Upper lobe of right lung (tissue), 1 donor: ENCODE data around the gene BICC1. TPM values are rescaled to one million over a fixed set of nuclear protein-coding genes. Genes with fewer than 3 reads are reported as not detected.

ENCODE experiments used
- ATAC-seq: fragments of 200-7000 bp; cut with Tn5 transposase; one replicate; pipeline ENCODE4 v1.9.1; 2020; ENCODE audit warnings: mild to moderate bottlenecking, moderate library complexity
- DNase-seq: peaks from one replicate; pipeline ENCODE4 v3.0.0-alpha.2; 2020
- H3K27ac ChIP-seq: fragments of 200-600 bp; one replicate; pipeline ENCODE4 v1.8.0; 2022
- H3K27me3 ChIP-seq: fragments of 200-600 bp; one replicate; pipeline ENCODE4 v1.8.0; 2022; ENCODE audit warnings: mild to moderate bottlenecking
- H3K36me3 ChIP-seq: fragments of 200-600 bp; one replicate; pipeline ENCODE4 v1.8.0; 2022
- H3K4me1 ChIP-seq: fragments of 200-600 bp; one replicate; pipeline ENCODE4 v1.8.0; 2022
- H3K4me3 ChIP-seq: fragments of 200-600 bp; one replicate; pipeline ENCODE4 v1.8.0; 2022; ENCODE audit warnings: mild to moderate bottlenecking
- H3K9me3 ChIP-seq: fragments of 200-600 bp; one replicate; pipeline ENCODE4 v1.8.0; 2022
- CTCF ChIP-seq: fragments of 200-600 bp; IDR thresholded peaks from one replicate; pipeline ENCODE4 v1.8.0; 2022; ENCODE audit warnings: antibody characterized with exemption
- intact Hi-C: fragments of 100-400 bp; cut with DNase I; formaldehyde crosslinking; loops from one replicate; pipeline ENCODE4 v1.11.0; 2022
- total RNA-seq: library from RNA; stranded (reverse); fragmentation: NEBNext Ultra II Directional; extraction: Animal tissue kit (Norgen Biotek cat#: 25700); gene quantifications from one replicate; pipeline ENCODE4 v1.2.1, GENCODE V29; 2021
- donor health status: DM: no; HTN: yes; CAD: no; lungs with severe emphysema.

The BICC1 gene
- total RNA-seq, 1 donor from 2014 or later, result 9.2 TPM

- Histone ChIP-seq H3K27ac (no peak overlapping the region), H3K4me1 (peaks cover 11% of the 10 kb centered on the region), H3K36me3 (no peaks in the 10 kb centered on the region), H3K9me3 (no peaks in the 10 kb centered on the region), H3K27me3 (no peaks in the 10 kb centered on the region), H3K4me3 (no peak overlapping the region)
- DNase-seq (no peak), ATAC-seq (no peak)
- no peak for TF ChIP-seq CTCF
- intact Hi-C loops, result no loop called here
Observed at GRCh38 chr10:58653139-58653538, 140.5 kb downstream of the BICC1 start.

GRCh38 chr10:58660575-58661255 lies 148.0 kb downstream of the BICC1 start:
- no peaks in the 10 kb centered on the region for H3K36me3 ChIP-seq
- H3K4me1 ChIP-seq, result no peaks in the 10 kb centered on the region
- no peaks in the 10 kb centered on the region for H3K27me3 ChIP-seq
- no peak for TF ChIP-seq CTCF
- DNase-seq (no peak), ATAC-seq (no peak)
- H3K4me3 ChIP-seq, result no peak overlapping the region
- H3K27ac ChIP-seq, result no peak overlapping the region
- intact Hi-C loops, result no loop called here
- H3K9me3 ChIP-seq, result no peaks in the 10 kb centered on the region

GRCh38 chr10:58661336-58661735 lies 148.7 kb downstream of the BICC1 start:
- no peak overlapping the region for H3K4me3 ChIP-seq
- no peaks in the 10 kb centered on the region for H3K27me3 ChIP-seq
- no peaks in the 10 kb centered on the region for H3K4me1 ChIP-seq
- TF ChIP-seq CTCF, result no peak
- no peak for DNase-seq
- H3K36me3 ChIP-seq, result no peaks in the 10 kb centered on the region
- no peaks in the 10 kb centered on the region for H3K9me3 ChIP-seq
- no peak overlapping the region for H3K27ac ChIP-seq
- no peak for ATAC-seq
- intact Hi-C loops, result no loop called here

- Histone ChIP-seq H3K27me3 (no peaks in the 10 kb centered on the region), H3K4me1 (no peaks in the 10 kb centered on the region), H3K9me3 (no peaks in the 10 kb centered on the region), H3K4me3 (no peak overlapping the region), H3K27ac (no peak overlapping the region), H3K36me3 (no peaks in the 10 kb centered on the region)
- ATAC-seq (no peak), DNase-seq (no peak)
- intact Hi-C loops, result no loop called here
- TF ChIP-seq CTCF, result no peak
Observed at GRCh38 chr10:58661902-58662301, 149.2 kb downstream of the BICC1 start.

GRCh38 chr10:58662314-58662713 lies 149.6 kb downstream of the BICC1 start:
- Histone ChIP-seq H3K27me3 (no peaks in the 10 kb centered on the region), H3K4me3 (no peak overlapping the region), H3K4me1 (no peaks in the 10 kb centered on the region), H3K9me3 (no peaks in the 10 kb centered on the region), H3K27ac (no peak overlapping the region), H3K36me3 (no peaks in the 10 kb centered on the region)
- DNase-seq, result no peak
- no peak for TF ChIP-seq CTCF
- ATAC-seq, result no peak
- intact Hi-C loops, result no loop called here

- no peaks in the 10 kb centered on the region for H3K9me3 ChIP-seq
- H3K27me3 ChIP-seq, result no peaks in the 10 kb centered on the region
- intact Hi-C loops, result no loop called here
- TF ChIP-seq CTCF, result no peak
- H3K36me3 ChIP-seq, result no peaks in the 10 kb centered on the region
- ATAC-seq (no peak), DNase-seq (no peak)
- peak overlapping the region; percentile 21 for H3K4me3 ChIP-seq
- H3K4me1 ChIP-seq, result no peaks in the 10 kb centered on the region
- peak overlapping the region; percentile 49 for H3K27ac ChIP-seq
Observed at GRCh38 chr10:58665361-58665760, 152.7 kb downstream of the BICC1 start.
